HEK293T (cell line): Measurements from ENCODE around the gene CNPY1.

Source experiments
- ARNT ChIP-seq: fragments of 450-650 bp; IDR thresholded peaks from 2 replicates; pipeline ENCODE4 v1.6.1; 2017; ENCODE audit warnings: mild to moderate bottlenecking
- BHLHE40 ChIP-seq: fragments of 450-650 bp; IDR thresholded peaks from 2 replicates; pipeline ENCODE4 v1.6.1; 2016; ENCODE audit warnings: mild to moderate bottlenecking, moderate library complexity, borderline replicate concordance
- CTBP1 ChIP-seq: fragments of 450-650 bp; IDR thresholded peaks from 2 replicates; pipeline ENCODE4 v1.6.1; 2016; ENCODE audit warnings: borderline replicate concordance
- FOXK2 ChIP-seq: fragments of 450-650 bp; IDR thresholded peaks from 2 replicates; pipeline ENCODE4 v1.6.1; 2016; ENCODE audit warnings: mild to moderate bottlenecking
- FOXM1 ChIP-seq: fragments of 450-650 bp; IDR thresholded peaks from 2 replicates; pipeline ENCODE4 v1.6.1; 2017; ENCODE audit warnings: mild to moderate bottlenecking, borderline replicate concordance
- L3MBTL2 ChIP-seq: fragments of 450-650 bp; conservative IDR thresholded peaks from 2 replicates; pipeline ENCODE4 v1.6.1; 2016; ENCODE audit warnings: mild to moderate bottlenecking
- NFRKB ChIP-seq: fragments of 450-650 bp; IDR thresholded peaks from 2 replicates; pipeline ENCODE4 v1.6.1; 2016; ENCODE audit warnings: mild to moderate bottlenecking, moderate library complexity
- PKNOX1 ChIP-seq: fragments of 450-650 bp; IDR thresholded peaks from 2 replicates; pipeline ENCODE4 v1.6.1; 2016
- SP1 ChIP-seq: fragments of 450-650 bp; IDR thresholded peaks from 2 replicates; pipeline ENCODE4 v1.6.1; 2017
- TARDBP ChIP-seq: fragments of 450-650 bp; IDR thresholded peaks from 2 replicates; pipeline ENCODE4 v1.6.1; 2016
- ZNF384 ChIP-seq: fragments of 450-650 bp; IDR thresholded peaks from 2 replicates; pipeline ENCODE4 v1.6.1; 2016

DNA sequence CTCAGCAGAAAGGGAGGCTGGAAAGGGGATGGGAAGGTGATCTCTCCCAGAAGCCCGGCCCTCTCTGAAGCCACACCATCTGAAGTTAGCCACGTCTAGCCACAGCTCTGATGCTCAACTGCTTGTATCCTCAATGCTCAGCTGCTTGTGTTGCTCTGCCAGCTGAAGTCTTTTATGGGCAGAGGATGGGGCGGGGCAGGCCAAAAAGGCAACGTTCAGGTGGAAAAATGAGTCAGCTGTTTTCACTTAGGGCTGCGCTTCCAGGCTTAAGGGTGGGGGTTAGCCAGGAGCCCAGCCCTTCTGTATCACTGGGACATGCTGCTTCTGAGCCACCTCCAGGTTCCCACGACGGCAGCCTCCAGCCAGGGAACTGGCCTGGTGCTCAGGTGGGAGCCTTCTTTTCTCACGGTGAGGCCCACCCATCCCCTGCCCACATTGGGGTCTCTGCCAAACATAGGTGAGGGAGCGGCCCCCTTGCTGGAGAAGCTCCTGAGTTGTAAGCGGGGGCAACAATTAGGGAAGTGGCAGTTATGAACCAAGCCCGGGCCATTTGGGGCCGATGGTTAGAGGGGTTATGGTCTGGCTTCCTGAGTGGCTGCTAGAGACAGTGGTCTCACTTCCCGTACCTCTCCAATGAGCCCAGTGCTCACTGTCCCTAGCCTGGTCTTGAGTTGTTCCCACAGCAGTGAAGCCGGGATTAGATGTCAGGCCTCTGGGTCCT is 44.9 kb upstream of the CNPY1 start:
- no peak for TF ChIP-seq NFRKB
- TF ChIP-seq PKNOX1 = no peak
- no peak for TF ChIP-seq L3MBTL2
- TF ChIP-seq FOXK2 = no peak
- TF ChIP-seq ZNF384 = no peak
- TF ChIP-seq CTBP1 = no peak
- TF ChIP-seq SP1 = no peak
- TF ChIP-seq ARNT = no peak
- no peak for TF ChIP-seq TARDBP
- no peak for TF ChIP-seq BHLHE40
- TF ChIP-seq FOXM1 = no peak
